ENCODE results near the gene PHF21A. TPM values are rescaled to one million over a fixed set of nuclear protein-coding genes. Genes with fewer than 3 reads are reported as not detected.

PHF21A gene
- total RNA-seq, 2 experiments from 2014 or later: 59.5 to 66.2 TPM

- POLR2A ChIA-PET: no interaction called here
- Histone ChIP-seq H3K27me3 (ENCODE audit: control insufficient read depth in 1 of 2, insufficient read depth in 2 of 2, low read length in 2 of 2) (no peaks in the 10 kb centered on the region), H3K27ac (ENCODE audit: low read depth in 1 of 2, low read length in 2 of 2) (no peak overlapping the region), H3K4me3 (ENCODE audit: low read length) (no peak overlapping the region), H3K4me1 (ENCODE audit: insufficient read depth, low read length) (no peaks in the 10 kb centered on the region), H3K36me3 (ENCODE audit: insufficient read depth, low read length) (no peaks in the 10 kb centered on the region), H3K9me3 (ENCODE audit: control insufficient read depth in 1 of 2, insufficient read depth in 1 of 2, low read length in 2 of 2) (no peaks in the 10 kb centered on the region)
- Mint-ChIP-seq H3K27me3 (no peaks in the 10 kb centered on the region), H3K27ac (no peak overlapping the region), H3K9me3 (no peaks in the 10 kb centered on the region), H3K4me1 (ENCODE audit: low read depth) (no peaks in the 10 kb centered on the region), H3K36me3 (ENCODE audit: low read depth) (no peaks in the 10 kb centered on the region), H3K4me3 (no peak overlapping the region)
- intact Hi-C loops (cut with DNase I, micrococcal nuclease): no loop called here
- ATAC-seq (ENCODE audit: poor library complexity) (no peak), DNase-seq (no peak)
- CTCF ChIA-PET: no interaction called here
- no peak for TF ChIP-seq CTCF (IDR thresholded peaks at IDR 0.05)
Measured at GRCh38 chr11:46143049-46143806, 22.0 kb upstream of the PHF21A start.

GRCh38 chr11:46142561-46142960, 21.3 kb upstream of the PHF21A start:
- ChIA-PET POLR2A (no interaction called here), CTCF (no interaction called here)
- H3K27ac Mint-ChIP-seq: no peak overlapping the region
- no peak overlapping the region for H3K4me3 Mint-ChIP-seq
- Histone ChIP-seq H3K4me3 (ENCODE audit: low read length) (no peak overlapping the region), H3K27ac (ENCODE audit: low read depth in 1 of 2, low read length in 2 of 2) (no peak overlapping the region), H3K27me3 (ENCODE audit: control insufficient read depth in 1 of 2, insufficient read depth in 2 of 2, low read length in 2 of 2) (no peaks in the 10 kb centered on the region), H3K36me3 (ENCODE audit: insufficient read depth, low read length) (no peaks in the 10 kb centered on the region), H3K4me1 (ENCODE audit: insufficient read depth, low read length) (no peaks in the 10 kb centered on the region), H3K9me3 (ENCODE audit: control insufficient read depth in 1 of 2, insufficient read depth in 1 of 2, low read length in 2 of 2) (no peaks in the 10 kb centered on the region)
- H3K27me3 Mint-ChIP-seq: no peaks in the 10 kb centered on the region
- no peaks in the 10 kb centered on the region for H3K36me3 Mint-ChIP-seq (ENCODE audit: low read depth)
- no peak for TF ChIP-seq CTCF (IDR thresholded peaks at IDR 0.05)
- intact Hi-C loops (cut with DNase I, micrococcal nuclease): no loop called here
- no peak for ATAC-seq (ENCODE audit: poor library complexity)
- no peaks in the 10 kb centered on the region for H3K9me3 Mint-ChIP-seq
- H3K4me1 Mint-ChIP-seq (ENCODE audit: low read depth): no peaks in the 10 kb centered on the region
- DNase-seq: no peak

GRCh38 chr11:46141597-46141996, 20.3 kb upstream of the PHF21A start:
- DNase-seq (no peak), ATAC-seq (ENCODE audit: poor library complexity) (no peak)
- H3K36me3 Mint-ChIP-seq (ENCODE audit: low read depth): no peaks in the 10 kb centered on the region
- H3K9me3 Mint-ChIP-seq: no peaks in the 10 kb centered on the region
- no peak overlapping the region for H3K27ac ChIP-seq (ENCODE audit: low read depth in 1 of 2, low read length in 2 of 2)
- no peaks in the 10 kb centered on the region for H3K4me1 ChIP-seq (ENCODE audit: insufficient read depth, low read length)
- H3K27ac Mint-ChIP-seq: no peak overlapping the region
- no peaks in the 10 kb centered on the region for H3K4me1 Mint-ChIP-seq (ENCODE audit: low read depth)
- CTCF ChIA-PET: no interaction called here
- H3K4me3 Mint-ChIP-seq: no peak overlapping the region
- no peaks in the 10 kb centered on the region for H3K27me3 ChIP-seq (ENCODE audit: control insufficient read depth in 1 of 2, insufficient read depth in 2 of 2, low read length in 2 of 2)
- H3K4me3 ChIP-seq (ENCODE audit: low read length): no peak overlapping the region
- TF ChIP-seq CTCF (IDR thresholded peaks at IDR 0.05): no peak
- H3K9me3 ChIP-seq (ENCODE audit: control insufficient read depth in 1 of 2, insufficient read depth in 1 of 2, low read length in 2 of 2): no peaks in the 10 kb centered on the region
- intact Hi-C loops (cut with DNase I, micrococcal nuclease): no loop called here
- no peaks in the 10 kb centered on the region for H3K36me3 ChIP-seq (ENCODE audit: insufficient read depth, low read length)
- POLR2A ChIA-PET: no interaction called here
- H3K27me3 Mint-ChIP-seq: no peaks in the 10 kb centered on the region

All from CD4-positive, alpha-beta T cell (primary cell).